Measurements from ENCODE around the gene POLR3A.

DNA sequence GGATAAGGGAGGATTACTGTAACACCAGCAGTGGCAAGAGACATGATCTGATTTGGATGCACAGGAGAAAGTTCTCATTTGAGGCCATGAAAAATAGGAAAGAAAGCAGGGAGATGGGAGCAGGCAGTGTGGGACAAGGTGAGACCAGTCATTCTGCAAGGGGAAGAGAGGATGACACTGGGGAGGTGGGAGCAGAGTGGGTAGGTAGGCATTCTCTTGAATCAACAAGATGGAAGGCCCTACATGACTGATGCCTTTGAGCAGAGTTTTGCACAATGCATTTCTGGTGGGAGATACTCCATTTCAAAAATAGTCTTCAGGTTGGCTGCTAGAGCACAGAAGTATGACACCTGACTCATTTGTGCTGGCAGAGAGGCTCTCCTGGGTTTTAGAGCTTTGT lies 14.9 kb upstream of the POLR3A start:
- TF ChIP-seq, protein P1, sequence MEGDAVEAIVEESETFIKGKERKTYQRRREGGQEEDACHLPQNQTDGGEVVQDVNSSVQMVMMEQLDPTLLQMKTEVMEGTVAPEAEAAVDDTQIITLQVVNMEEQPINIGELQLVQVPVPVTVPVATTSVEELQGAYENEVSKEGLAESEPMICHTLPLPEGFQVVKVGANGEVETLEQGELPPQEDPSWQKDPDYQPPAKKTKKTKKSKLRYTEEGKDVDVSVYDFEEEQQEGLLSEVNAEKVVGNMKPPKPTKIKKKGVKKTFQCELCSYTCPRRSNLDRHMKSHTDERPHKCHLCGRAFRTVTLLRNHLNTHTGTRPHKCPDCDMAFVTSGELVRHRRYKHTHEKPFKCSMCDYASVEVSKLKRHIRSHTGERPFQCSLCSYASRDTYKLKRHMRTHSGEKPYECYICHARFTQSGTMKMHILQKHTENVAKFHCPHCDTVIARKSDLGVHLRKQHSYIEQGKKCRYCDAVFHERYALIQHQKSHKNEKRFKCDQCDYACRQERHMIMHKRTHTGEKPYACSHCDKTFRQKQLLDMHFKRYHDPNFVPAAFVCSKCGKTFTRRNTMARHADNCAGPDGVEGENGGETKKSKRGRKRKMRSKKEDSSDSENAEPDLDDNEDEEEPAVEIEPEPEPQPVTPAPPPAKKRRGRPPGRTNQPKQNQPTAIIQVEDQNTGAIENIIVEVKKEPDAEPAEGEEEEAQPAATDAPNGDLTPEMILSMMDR (IDR thresholded peaks at IDR 0.05 in 8 of 11, conservative IDR thresholded peaks at IDR 0.05 in 3 of 11), result no peak
- no peak for TF ChIP-seq POLR2A (IDR thresholded peaks at IDR 0.05)
